ENCODE measurements around the gene COL6A3. TPM values are rescaled to one million over a fixed set of nuclear protein-coding genes. Genes with fewer than 3 reads are reported as not detected.

COL6A3 gene
- total RNA-seq, 6 experiments from 2014 or later, result 409 to 759 (median 458) TPM

DNA sequence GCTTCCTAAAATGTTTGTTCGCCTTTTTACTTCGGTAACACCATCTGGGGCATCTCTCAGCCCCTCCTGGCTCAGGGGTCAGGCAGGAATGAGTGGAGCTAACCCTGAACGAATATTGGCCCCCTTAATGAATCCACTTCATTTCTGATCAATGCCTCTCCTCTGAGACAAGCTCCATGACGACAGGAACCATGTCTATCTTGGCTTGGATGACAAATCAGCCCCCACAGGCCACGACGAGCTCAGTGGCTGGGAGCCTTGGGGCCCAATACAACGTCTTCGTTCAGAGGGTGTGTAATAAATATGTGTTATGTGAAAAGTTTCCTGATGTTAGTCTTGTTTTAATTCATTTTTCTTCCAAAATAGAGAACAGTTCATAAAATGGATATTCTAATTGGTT, 133.0 kb downstream of the COL6A3 start:
- Mint-ChIP-seq H3K27me3 (ENCODE audit: insufficient read depth) (no peaks in the 10 kb centered on the region), H3K9me3 (no peaks in the 10 kb centered on the region), H3K4me3 (peak overlapping the region; percentile 61; the same call in 1 of the 2 replicates), H3K27ac (peak overlapping the region; percentile 95), H3K36me3 (ENCODE audit: low read depth) (peaks cover 6% of the 10 kb centered on the region; the same call in 1 of the 2 replicates), H3K4me1 (ENCODE audit: low read depth) (peaks cover 6% of the 10 kb centered on the region)
- TF ChIP-seq, protein P1, sequence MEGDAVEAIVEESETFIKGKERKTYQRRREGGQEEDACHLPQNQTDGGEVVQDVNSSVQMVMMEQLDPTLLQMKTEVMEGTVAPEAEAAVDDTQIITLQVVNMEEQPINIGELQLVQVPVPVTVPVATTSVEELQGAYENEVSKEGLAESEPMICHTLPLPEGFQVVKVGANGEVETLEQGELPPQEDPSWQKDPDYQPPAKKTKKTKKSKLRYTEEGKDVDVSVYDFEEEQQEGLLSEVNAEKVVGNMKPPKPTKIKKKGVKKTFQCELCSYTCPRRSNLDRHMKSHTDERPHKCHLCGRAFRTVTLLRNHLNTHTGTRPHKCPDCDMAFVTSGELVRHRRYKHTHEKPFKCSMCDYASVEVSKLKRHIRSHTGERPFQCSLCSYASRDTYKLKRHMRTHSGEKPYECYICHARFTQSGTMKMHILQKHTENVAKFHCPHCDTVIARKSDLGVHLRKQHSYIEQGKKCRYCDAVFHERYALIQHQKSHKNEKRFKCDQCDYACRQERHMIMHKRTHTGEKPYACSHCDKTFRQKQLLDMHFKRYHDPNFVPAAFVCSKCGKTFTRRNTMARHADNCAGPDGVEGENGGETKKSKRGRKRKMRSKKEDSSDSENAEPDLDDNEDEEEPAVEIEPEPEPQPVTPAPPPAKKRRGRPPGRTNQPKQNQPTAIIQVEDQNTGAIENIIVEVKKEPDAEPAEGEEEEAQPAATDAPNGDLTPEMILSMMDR (IDR thresholded peaks at IDR 0.05), result no peak
- DNase-seq, result no peak

DNA sequence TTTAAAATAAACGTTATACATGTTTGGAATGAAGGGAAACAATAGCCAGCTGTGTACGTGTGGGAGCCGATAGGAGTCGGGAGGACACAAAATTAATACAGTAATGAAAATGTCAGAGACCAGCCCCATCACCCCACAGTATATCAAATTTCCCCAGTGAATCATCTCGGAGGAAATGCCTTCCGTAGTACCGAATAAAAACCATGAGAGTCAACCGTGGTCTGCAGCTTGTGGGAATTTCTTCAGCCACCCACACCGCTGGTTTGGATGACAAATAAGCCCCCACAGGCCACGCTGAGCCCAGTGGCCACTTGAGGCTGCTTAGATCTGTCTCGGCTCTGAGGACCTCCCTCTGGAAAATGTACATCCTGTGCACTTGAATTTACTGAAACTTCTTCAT, 133.7 kb downstream of the COL6A3 start:
- peak overlapping the region; percentile 95 for H3K27ac Mint-ChIP-seq
- TF ChIP-seq, protein P1 (IDR thresholded peaks at IDR 0.05), result peak; percentile 22; the same call in 1 of the 2 replicates
- no peaks in the 10 kb centered on the region for H3K27me3 Mint-ChIP-seq (ENCODE audit: insufficient read depth)
- H3K4me1 Mint-ChIP-seq (ENCODE audit: low read depth), result peaks cover 6% of the 10 kb centered on the region
- H3K36me3 Mint-ChIP-seq (ENCODE audit: low read depth), result peaks cover 6% of the 10 kb centered on the region; the same call in 1 of the 2 replicates
- peak overlapping the region; percentile 61 for H3K4me3 Mint-ChIP-seq
- peak; percentile 94 for DNase-seq
- no peaks in the 10 kb centered on the region for H3K9me3 Mint-ChIP-seq

DNA sequence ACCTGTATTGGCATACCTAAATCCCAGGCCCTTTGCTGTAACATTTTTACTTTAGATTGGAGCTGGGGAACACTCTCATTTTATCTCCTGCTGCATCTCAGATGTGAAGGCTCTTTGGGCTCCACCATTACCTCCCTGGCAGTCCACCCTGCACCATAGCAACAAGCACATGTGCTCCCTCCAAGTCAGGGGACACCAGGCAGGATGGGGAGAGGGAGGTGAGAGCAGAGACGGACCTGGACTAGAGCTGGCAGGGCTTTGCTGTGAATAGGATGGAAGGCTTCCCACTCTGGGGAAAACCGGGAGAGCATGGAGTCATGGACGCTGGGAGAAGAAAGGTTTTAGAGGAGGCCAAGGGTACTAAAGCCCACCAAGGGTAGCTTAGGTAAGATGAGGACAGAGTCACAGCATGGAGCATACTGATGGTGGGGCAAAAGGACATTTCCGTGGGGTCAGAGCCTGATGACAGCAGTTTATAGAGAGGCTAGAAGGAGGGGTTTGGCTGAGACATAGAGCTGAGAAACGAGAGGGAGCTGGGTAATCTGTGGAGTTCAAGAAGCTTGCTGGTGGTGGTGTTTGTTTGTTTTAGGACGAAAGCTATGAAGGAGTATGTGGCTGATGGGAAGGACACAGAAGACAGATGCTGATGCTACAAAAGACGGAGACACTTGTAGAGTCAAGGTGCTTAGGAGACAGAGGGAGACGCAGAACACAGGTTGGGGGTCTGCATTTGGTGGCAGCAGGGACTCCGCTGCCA, 134.8 kb downstream of the COL6A3 start:
- Mint-ChIP-seq H3K4me1 (ENCODE audit: low read depth) (peaks cover 6% of the 10 kb centered on the region), H3K36me3 (ENCODE audit: low read depth) (peaks cover 6% of the 10 kb centered on the region; the same call in 1 of the 2 replicates), H3K27me3 (ENCODE audit: insufficient read depth) (no peaks in the 10 kb centered on the region), H3K27ac (peak overlapping the region; percentile 95), H3K9me3 (no peaks in the 10 kb centered on the region), H3K4me3 (peak overlapping the region; percentile 61)
- TF ChIP-seq, protein P1 (IDR thresholded peaks at IDR 0.05), result no peak
- no peak for DNase-seq

DNA sequence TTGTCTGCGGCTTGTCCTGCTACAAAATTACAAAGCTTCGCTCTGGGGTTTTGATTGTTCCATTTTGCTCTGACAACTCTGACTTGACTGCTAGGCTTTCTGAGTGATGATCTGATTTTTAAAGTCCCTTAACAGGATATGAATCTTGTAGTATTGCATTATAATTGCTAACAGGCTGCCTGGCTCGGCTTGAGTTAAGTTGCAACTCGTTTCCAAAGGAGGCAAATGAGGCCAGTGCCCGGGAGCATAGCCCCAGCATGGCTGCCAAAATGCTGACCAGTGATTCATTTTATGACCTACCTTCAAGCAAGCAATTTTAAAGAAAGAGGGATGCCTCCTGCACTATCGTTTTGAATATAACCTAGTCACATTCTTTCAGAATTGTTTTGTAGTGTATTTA, 135.4 kb downstream of the COL6A3 start:
- Mint-ChIP-seq H3K27me3 (ENCODE audit: insufficient read depth) (no peaks in the 10 kb centered on the region), H3K4me1 (ENCODE audit: low read depth) (peaks cover 6% of the 10 kb centered on the region), H3K4me3 (peak overlapping the region; percentile 61), H3K36me3 (ENCODE audit: low read depth) (peaks cover 6% of the 10 kb centered on the region; the same call in 1 of the 2 replicates), H3K27ac (peak overlapping the region; percentile 95), H3K9me3 (no peaks in the 10 kb centered on the region)
- TF ChIP-seq, protein P1 (IDR thresholded peaks at IDR 0.05), result no peak
- DNase-seq, result peak; percentile 83

DNA sequence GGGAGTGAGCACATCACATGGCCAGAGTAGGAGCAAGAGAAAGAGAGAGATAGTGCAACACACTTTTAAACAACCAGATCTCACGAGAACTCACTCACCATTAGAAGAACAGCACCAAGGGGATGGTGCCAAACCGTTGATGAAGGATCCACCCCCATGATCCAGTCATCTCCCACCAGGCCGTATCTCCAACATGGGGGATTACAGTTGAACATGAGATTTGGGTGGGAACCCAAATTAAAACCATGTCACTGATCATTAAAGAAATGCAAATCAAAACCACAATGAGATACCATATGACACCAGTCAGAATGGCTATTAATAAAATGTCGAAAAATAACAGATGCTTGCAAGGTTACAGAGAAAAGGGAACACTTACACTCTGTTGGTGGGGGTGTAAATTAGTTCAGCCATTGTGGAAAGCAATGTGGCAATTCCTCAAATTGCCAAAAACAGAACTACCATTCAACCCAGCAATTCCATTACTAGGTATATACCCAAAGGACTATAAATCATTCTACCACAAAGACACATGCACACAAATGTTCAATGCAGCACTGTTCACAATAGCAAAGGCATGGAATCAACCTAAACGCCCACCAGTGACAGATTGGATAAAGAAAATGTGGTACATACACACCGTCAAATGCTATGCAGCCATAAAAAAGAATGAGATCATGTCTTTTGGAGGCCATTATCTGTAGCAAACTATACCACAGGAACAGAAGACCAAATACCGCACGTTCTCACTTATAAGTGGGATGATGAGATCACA, 137.1 kb downstream of the COL6A3 start:
- Mint-ChIP-seq H3K4me1 (ENCODE audit: low read depth) (peaks cover 6% of the 10 kb centered on the region), H3K27ac (no peak overlapping the region; the same call in 1 of the 2 replicates), H3K9me3 (no peaks in the 10 kb centered on the region), H3K36me3 (ENCODE audit: low read depth) (peaks cover 6% of the 10 kb centered on the region; the same call in 1 of the 2 replicates), H3K27me3 (ENCODE audit: insufficient read depth) (no peaks in the 10 kb centered on the region), H3K4me3 (no peak overlapping the region)
- TF ChIP-seq, protein P1 (IDR thresholded peaks at IDR 0.05), result no peak
- DNase-seq, result no peak

Other genes starting within 250 kb of the COL6A3 start
- gene MLPH, start 73.1 kb upstream of the COL6A3 start, total RNA-seq (2021; fragmentation: NEBNext Ultra II Directional; extraction: Animal tissue kit (Norgen Biotek cat#: 25700)), result 10 to 100 TPM; 32.0 to 44.1 (median 41.0) TPM
- gene PRLH, start 152.4 kb upstream of the COL6A3 start, total RNA-seq (2021; fragmentation: NEBNext Ultra II Directional; extraction: Animal tissue kit (Norgen Biotek cat#: 25700)), result not detected
- under 1 TPM in 4 of 6 experiments, not detected in 2; 0.13 to 0.36 (median 0.25) TPM for gene RAB17, start 176.6 kb upstream of the COL6A3 start, total RNA-seq (2021; fragmentation: NEBNext Ultra II Directional; extraction: Animal tissue kit (Norgen Biotek cat#: 25700))
- gene LRRFIP1, start 213.4 kb upstream of the COL6A3 start, total RNA-seq (2021; fragmentation: NEBNext Ultra II Directional; extraction: Animal tissue kit (Norgen Biotek cat#: 25700)), result 100 to 1,000 TPM in 4 of 6 experiments, 10 to 100 TPM in 2; 90.6 to 107 (median 102) TPM

All from HFFc6 (cell line).